ENCODE measurements around the gene INS. TPM values are rescaled to one million over a fixed set of nuclear protein-coding genes. Genes with fewer than 3 reads are reported as not detected.

INS gene
- total RNA-seq, 2 experiments from 2014 or later: not detected

DNA sequence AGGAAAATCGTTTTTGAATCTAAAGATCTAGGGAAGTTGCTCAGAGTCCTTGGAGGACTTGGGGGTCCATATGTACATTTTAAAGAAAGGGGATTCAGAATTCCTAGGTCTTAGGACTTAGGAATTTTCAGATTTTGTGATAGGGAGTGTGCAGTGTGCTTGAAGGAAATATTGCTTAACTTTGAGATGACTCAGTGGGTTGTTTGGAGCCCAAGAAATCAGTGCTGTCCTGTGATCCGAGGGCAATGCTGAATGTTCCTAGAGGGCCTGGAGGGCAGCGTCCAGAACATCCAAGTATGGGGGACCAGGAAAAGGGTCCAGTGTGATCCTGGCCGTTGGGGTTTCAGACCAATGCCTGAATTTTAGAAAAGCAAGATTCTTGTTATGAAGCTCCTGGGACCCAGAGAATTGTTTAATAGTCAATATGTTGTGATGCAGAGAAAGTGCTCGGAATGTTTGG is 18.7 kb downstream of the INS start:
- Mint-ChIP-seq H3K27ac (no peak overlapping the region), H3K27me3 (peaks cover 67% of the 10 kb centered on the region), H3K4me1 (ENCODE audit: low read depth) (peaks cover 18% of the 10 kb centered on the region), H3K4me3 (no peak overlapping the region), H3K36me3 (ENCODE audit: low read depth) (no peaks in the 10 kb centered on the region), H3K9me3 (no peaks in the 10 kb centered on the region)
- H3K9me3 ChIP-seq (ENCODE audit: control insufficient read depth in 1 of 2, insufficient read depth in 1 of 2, low read length in 2 of 2): peaks cover 0 to 25% of the 10 kb centered on the region in 2 experiments
- intact Hi-C loops (cut with DNase I, micrococcal nuclease): no loop called here
- H3K27me3 ChIP-seq (ENCODE audit: control insufficient read depth in 1 of 2, insufficient read depth in 2 of 2, low read length in 2 of 2): peaks cover 54 to 81% of the 10 kb centered on the region in 2 experiments
- peaks cover 20% of the 10 kb centered on the region for H3K4me1 ChIP-seq (ENCODE audit: insufficient read depth, low read length)
- no peaks in the 10 kb centered on the region for H3K36me3 ChIP-seq (ENCODE audit: insufficient read depth, low read length)
- H3K4me3 ChIP-seq (ENCODE audit: low read length): no peak overlapping the region
- DNase-seq: no peak
- ChIA-PET POLR2A (no interaction called here), CTCF (interaction anchor here (0.8 to 1.1 kb wide), 2 partner anchors 9 to 448 kb away, joined by 3 read pairs; no protein-coding TSS in a partner anchor)
- H3K27ac ChIP-seq (ENCODE audit: low read depth in 1 of 2, low read length in 2 of 2): no peak overlapping the region
- ATAC-seq (ENCODE audit: poor library complexity): no peak
- TF ChIP-seq, protein P1, sequence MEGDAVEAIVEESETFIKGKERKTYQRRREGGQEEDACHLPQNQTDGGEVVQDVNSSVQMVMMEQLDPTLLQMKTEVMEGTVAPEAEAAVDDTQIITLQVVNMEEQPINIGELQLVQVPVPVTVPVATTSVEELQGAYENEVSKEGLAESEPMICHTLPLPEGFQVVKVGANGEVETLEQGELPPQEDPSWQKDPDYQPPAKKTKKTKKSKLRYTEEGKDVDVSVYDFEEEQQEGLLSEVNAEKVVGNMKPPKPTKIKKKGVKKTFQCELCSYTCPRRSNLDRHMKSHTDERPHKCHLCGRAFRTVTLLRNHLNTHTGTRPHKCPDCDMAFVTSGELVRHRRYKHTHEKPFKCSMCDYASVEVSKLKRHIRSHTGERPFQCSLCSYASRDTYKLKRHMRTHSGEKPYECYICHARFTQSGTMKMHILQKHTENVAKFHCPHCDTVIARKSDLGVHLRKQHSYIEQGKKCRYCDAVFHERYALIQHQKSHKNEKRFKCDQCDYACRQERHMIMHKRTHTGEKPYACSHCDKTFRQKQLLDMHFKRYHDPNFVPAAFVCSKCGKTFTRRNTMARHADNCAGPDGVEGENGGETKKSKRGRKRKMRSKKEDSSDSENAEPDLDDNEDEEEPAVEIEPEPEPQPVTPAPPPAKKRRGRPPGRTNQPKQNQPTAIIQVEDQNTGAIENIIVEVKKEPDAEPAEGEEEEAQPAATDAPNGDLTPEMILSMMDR (IDR thresholded peaks at IDR 0.05): no peak

DNA sequence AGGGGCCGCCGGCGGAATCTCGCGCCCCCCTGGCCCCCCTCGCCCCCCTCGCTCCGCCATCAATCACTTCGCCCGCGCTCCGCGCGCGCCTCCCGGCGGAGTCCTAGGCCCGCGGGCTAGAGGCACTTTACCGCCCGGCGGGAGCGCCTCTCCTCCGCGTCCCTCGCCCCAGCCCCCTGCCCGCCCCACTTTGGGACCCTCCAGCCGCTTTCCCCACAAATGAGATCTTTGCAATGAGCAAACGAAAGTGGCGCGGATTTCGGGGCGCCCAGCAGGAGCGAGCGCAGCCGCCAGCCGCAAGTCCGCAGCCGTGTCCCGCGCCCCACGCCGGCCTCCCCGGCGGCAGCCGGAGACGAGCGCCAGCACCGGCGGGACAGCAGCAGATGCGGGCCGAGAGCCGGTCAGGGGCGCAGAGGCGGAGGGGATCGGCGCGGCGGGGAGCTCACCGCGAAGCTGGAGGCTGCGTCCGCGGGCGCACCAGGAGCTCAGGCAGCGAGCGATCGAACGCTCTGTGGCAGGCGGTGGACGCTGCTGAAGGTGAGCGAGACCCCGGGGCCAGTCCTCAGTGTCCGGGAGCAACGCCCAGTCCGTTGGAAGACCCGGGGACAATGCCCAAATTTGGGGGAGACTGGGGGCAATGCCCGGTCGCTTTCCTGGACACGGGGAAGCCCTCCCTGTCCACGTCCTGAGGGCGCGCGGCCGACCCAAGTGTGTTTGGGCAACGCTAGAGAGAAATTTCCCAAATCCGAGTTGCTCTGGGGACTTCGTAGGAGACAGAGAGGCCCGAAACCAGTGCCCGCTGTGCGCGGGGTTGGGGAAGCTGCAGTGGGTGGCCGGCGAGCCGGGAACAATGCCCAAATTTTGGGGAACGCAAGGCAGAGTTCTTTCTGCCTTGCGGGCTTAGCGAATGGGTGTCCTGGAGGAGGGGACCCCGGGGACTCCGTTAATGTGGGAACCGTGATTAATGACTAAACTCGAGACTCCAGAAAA is 20.3 kb downstream of the INS start:
- no peak overlapping the region for H3K4me3 ChIP-seq (ENCODE audit: low read length)
- Mint-ChIP-seq H3K27me3 (peaks cover 66% of the 10 kb centered on the region), H3K4me3 (peak overlapping the region; percentile 60), H3K4me1 (ENCODE audit: low read depth) (peaks cover 18% of the 10 kb centered on the region), H3K36me3 (ENCODE audit: low read depth) (no peaks in the 10 kb centered on the region), H3K9me3 (no peaks in the 10 kb centered on the region), H3K27ac (no peak overlapping the region)
- CTCF ChIA-PET: no interaction called here
- peaks cover 22% of the 10 kb centered on the region for H3K4me1 ChIP-seq (ENCODE audit: insufficient read depth, low read length)
- intact Hi-C loops (cut with DNase I, micrococcal nuclease): no loop called here
- peaks cover 0 to 12% of the 10 kb centered on the region in 2 experiments for H3K9me3 ChIP-seq (ENCODE audit: control insufficient read depth in 1 of 2, insufficient read depth in 1 of 2, low read length in 2 of 2)
- H3K27me3 ChIP-seq (ENCODE audit: control insufficient read depth in 1 of 2, insufficient read depth in 2 of 2, low read length in 2 of 2): peaks cover 55 to 82% of the 10 kb centered on the region in 2 experiments
- no peak overlapping the region for H3K27ac ChIP-seq (ENCODE audit: low read depth in 1 of 2, low read length in 2 of 2)
- POLR2A ChIA-PET: no interaction called here
- no peaks in the 10 kb centered on the region for H3K36me3 ChIP-seq (ENCODE audit: insufficient read depth, low read length)
- ATAC-seq (ENCODE audit: poor library complexity) (no peak), DNase-seq (no peak)
- TF ChIP-seq, protein P1 (IDR thresholded peaks at IDR 0.05): no peak

DNA sequence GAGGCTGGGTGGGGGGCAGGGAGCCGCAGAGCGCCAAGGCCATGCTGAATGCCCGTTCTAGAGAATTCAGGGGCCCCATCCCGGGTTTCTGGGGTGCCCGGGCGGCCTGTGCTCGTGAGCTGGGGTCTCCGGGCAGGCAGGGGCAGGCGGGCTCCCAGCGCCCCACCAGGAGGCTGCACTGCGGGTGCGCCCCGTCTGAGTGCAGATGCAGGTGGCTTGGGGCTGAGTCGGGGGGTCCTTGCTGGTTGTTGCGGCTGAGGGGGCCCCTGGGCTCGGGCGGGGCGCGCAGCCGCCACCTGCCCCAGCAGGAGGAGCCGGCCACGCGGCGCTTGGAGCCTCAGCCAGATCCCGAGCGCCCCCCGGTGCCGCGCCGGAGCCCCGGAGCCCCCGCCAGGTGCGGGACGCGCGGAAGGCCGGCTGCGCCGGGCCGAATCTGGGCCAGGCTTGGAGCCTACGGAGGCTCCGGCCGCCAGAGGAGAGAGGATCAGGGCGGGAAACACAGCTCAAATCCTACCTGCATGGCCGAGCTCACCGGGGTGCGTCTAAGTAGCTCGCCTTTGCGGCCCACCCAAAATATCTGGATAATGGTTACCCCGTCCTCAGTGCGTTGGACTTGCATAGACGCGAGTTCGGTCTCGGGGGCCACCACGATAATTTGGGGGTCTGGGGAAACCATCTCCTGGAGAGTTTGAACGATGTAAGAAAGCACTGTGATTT is 21.2 kb downstream of the INS start:
- Mint-ChIP-seq H3K4me1 (ENCODE audit: low read depth) (peaks cover 18% of the 10 kb centered on the region), H3K9me3 (no peaks in the 10 kb centered on the region), H3K27ac (no peak overlapping the region), H3K4me3 (no peak overlapping the region), H3K27me3 (peaks cover 66% of the 10 kb centered on the region), H3K36me3 (ENCODE audit: low read depth) (no peaks in the 10 kb centered on the region)
- ChIA-PET CTCF (no interaction called here), POLR2A (no interaction called here)
- no peak overlapping the region for H3K4me3 ChIP-seq (ENCODE audit: low read length)
- intact Hi-C loops (cut with DNase I, micrococcal nuclease): no loop called here
- TF ChIP-seq, protein P1 (IDR thresholded peaks at IDR 0.05): no peak
- H3K9me3 ChIP-seq (ENCODE audit: control insufficient read depth in 1 of 2, insufficient read depth in 1 of 2, low read length in 2 of 2): peaks cover 0 to 9% of the 10 kb centered on the region in 2 experiments
- H3K27me3 ChIP-seq (ENCODE audit: control insufficient read depth in 1 of 2, insufficient read depth in 2 of 2, low read length in 2 of 2): peaks cover 47 to 76% of the 10 kb centered on the region in 2 experiments
- ATAC-seq (ENCODE audit: poor library complexity): no peak
- H3K27ac ChIP-seq (ENCODE audit: low read depth in 1 of 2, low read length in 2 of 2): no peak overlapping the region
- H3K36me3 ChIP-seq (ENCODE audit: insufficient read depth, low read length): no peaks in the 10 kb centered on the region
- DNase-seq: no peak
- peaks cover 22% of the 10 kb centered on the region for H3K4me1 ChIP-seq (ENCODE audit: insufficient read depth, low read length)
